Measurements from ENCODE around the gene NOTCH4. TPM values are rescaled to one million over a fixed set of nuclear protein-coding genes. Genes with fewer than 3 reads are reported as not detected.
A peak's percentile ranks its signal among the peaks of the same experiment; 100 is the strongest.

NOTCH4 gene
- total RNA-seq, 1 donor from 2014 or later, result 19.4 TPM

DNA sequence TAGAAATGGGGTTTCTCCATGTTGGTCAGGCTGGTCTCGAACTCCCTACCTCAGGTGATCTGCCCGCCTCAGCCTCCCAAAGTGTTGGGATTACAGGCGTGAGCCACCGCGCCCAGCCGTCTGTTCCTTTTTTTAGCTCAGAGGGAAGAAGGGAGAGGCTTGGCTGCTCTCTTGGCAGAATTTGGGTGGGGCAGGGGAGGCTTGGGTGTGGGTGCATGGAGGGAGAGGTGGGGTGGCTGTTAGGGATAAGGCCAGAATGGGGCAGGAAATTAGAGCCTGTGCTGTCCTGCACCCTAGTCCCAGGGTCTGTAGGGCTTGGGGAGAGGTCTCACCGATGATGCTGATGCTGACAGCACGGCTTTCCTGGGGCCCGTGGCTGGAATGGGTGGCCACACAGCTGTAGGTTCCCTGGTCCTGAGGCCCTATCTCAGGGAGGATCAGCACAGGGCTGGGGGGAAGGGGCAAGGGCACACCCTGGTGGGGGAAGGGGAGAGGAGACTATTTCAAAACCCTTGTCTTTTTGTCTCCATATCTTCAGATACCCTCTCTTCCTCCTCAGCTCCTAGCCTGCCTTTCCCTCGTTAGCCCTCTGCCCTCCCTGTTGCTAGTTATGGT, 41.8 kb downstream of the NOTCH4 start:
- DNase-seq (ENCODE audit: low spot score), result no peak

DNA sequence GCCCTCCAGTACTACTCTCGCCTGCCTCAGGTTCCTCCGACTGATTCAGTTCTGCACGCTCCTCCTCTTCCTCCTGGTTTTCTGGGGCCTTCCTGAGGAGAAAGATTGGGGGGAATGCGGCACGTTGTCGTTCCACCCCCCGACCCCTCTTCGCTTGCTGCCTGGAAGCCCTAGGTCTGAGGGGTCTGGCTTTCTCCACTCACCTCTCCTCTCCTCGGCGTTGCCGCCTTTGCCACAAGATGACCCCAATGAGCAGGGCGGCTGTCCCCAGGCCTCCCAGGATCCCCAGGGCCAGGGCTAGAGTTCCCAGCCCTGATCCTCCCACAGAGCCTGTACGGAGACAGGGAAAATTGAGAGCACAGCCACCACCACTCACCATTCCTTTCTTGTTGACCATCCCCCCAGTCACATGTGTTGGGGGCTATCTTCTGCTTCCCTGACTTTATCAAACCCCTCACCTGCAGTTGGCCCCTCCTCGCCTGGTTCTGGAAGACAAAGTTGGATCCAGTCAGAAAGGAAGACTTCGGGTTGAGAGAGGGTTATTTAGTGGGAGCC, 42.6 kb downstream of the NOTCH4 start:
- no peak for DNase-seq (ENCODE audit: low spot score)

DNA sequence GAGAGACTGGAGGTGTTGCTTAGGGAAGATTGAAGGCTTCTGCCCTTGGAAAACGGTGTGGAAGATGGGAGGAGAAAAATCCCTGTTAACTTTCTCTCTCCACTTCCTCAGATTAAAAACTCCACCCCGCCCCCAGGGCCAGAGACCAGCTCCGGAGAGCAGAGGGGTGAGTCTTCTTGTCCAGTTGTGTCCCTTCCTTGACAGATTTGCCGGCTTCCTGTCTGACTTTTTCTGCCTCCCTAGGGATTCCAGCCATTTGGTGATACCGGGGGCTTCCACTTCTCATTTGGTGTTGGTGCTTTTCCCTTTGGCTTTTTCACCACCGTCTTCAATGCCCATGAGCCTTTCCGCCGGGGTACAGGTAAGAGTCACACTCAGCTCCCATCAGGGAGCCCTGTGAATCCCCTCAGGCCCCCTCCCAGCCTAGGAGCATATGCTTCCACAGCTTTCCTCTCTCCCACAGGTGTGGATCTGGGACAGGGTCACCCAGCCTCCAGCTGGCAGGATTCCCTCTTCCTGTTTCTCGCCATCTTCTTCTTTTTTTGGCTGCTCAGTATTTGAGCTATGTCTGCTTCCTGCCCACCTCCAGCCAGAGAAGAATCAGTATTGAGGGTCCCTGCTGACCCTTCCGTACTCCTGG, 44.0 kb downstream of the NOTCH4 start:
- no peak for DNase-seq (ENCODE audit: low spot score)

DNA sequence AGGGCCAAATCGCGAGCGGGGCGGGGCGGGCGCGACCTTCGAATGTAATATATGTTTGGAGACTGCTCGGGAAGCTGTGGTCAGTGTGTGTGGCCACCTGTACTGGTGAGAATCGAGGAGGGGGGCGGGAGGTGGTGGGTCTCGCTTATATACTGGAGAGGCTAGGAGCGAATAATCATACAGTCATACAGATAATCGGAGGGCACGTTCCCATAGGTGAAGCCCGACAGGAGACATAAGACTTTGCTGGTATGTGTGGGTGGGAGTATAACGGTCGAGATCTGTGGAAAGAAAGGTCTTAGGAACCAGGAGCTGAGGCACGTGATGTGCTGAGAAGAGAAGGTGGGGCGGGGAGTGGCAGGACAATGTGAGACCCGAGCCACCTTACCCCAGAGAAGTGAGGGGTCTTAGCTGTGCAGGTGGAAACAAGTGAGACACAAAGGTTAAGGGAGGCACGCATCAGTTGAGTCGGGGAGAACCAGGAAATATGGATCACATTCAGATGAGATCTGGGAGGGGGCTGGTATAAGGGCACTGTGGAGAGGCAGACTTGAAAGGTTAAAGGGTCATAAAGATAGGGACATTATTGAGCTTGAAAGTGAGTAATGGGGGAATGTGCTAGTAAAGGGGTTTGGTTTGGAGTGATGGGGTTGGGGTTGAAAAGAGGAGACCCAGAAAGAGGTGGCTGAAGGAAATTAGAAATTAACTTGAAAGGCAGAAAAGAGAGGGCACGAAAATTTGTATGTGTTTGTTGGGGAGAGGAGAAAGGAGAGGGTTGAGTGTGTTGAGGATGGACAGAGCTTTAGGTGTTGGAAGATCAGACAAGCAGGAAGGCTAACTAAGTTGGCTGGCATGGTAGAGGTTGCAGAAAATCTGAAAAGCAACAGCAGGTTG, 45.1 kb downstream of the NOTCH4 start:
- DNase-seq (ENCODE audit: low spot score), result no peak

DNA sequence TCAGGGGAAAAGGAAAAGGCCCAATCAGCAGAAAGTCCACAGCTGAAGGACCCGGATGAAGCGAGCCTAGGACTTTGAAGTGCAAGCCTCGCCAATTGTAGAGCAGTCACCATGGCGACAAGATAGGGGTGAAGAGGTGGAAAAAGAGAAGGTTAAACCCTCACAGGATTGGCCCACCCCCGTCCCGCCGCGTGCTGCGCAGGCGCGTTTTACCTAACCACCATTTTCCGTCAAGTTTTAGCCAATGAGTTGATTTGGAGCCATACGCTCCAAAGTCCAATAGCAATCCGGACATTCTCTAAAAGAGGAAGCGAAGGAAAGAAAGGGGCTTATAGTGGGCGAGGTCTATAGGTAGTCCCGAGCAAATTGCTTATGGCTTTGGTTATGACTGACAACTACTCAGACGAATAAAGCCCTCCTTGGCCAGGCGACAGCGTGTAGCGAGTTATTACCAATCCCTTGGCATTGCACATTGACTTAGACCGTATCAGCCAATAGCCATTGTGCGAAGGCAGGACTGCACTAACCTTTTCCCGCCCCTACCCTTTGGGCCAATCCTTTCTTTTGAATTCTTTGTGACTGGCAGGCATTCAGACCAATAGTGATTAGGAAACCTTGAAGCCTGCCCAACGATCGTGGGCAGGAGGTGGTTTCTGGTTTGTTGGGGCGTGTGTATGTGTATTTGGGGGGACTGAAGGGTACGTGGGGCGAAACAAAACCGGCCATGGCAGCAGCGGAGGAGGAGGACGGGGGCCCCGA, 45.9 kb downstream of the NOTCH4 start, which contains the start of gene RNF5:
Gene RNF5, plus strand, starts transcription at position 618 of the 759 bp plus-strand sequence. Its CDS starts 107 bp downstream, at position 725.
- peak; percentile 98 for DNase-seq (ENCODE audit: low spot score)

DNA sequence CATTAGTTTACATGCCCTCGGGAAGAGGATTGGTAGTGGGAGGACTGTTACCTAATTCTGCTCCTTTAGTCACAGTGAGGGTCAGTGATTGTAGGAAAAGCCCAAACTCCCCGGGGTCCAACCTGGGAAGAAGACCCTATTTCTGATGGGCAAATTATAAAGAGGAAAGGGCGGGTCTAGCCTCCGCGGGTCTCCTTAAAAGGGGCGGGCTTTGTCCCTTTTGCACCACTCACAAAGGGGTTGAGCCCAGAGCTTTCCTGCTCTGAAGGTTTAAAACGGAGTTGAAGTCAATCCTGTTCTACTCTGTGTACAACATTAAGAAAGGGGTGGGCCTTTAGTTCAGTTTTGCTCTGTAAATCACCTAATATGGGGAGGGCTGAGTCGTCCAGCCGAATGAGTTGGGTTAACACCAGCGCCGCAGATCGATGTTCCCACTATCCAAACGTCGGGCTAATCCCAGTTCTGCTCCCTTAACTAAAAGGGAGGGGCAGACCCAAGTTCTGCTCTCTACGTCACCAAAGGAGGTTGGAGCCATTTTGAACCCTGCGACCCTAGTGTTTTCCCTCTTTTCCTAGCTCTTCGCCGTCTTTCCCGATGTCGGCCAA, 46.6 kb downstream of the NOTCH4 start:
- no peak for DNase-seq (ENCODE audit: low spot score)

DNA sequence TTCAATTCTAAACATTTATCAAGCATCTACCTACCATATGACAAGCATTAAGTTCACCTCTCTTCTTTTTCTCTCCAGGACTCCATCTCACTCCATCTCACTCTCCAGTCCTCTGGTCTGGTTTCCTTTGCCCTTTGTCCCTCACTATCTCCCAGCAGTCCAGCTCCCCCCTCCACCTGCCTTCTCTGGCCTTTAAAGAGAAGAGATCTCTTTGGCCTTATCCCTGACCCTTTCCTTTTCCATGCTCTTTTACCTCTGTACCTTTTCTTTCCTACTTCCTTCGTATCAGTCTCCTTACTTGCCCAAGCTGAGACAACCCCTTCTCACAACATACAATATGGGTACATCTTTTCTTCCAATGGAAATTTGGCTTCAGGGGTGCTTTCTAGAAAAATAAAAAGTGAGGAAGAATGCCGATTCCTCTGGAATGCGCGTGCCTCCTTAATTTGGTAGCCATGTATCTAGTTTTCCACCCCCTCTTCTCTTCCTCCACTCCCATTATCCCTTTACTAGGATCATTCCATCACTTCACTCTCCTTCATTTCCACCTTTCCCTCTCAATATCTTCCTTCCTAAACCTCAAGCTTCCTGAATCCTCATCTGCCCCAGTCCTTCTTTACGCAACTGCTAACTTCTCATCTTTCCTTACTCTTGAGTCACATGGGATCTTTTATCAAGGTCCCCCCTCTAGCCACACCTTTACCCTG, 47.2 kb downstream of the NOTCH4 start:
- DNase-seq (ENCODE audit: low spot score), result no peak

DNA sequence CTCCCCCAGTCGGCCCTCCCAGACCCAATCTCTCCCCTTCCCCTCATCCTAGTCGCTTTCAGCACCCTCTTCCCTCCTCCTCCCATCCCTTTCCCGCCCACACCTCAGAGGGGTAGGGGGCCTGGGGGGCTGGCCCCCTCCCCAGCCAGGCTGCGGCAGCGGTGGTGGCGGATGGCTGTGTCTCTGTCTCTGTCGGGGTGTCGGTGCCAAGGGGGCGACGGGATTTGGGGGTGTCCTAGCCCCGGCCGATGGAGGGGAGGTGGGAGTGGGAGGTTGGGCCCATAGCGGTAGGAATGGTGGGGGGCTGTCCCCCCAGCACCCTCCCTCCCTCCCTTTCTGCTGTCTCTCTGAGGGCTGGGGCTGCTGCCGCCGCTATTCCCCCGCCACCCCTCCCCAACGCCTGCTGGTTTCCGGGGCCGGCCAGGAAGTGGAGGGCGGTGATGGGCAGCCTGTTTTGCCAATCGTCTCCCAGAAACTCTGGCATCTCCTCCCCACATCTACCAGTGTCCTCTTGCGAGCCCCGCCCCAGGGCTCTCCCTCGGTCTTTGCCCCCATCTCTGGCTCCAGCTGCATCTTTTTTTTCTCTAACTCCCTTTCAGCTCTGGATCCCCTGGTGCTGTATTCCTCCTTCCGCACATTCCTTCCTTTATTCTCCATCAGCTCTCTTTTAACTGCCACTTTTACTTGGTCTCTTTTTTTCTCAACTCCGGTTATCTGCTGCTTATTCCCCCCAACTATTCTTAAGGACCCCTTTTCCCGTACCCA, 48.0 kb downstream of the NOTCH4 start, which contains the start of gene AGPAT1:
Gene AGPAT1, minus strand, starts transcription at position 374 of the 765 bp plus-strand sequence. CDS start 4,588 bp downstream, outside the sequence.
- peak; percentile 98 for DNase-seq (ENCODE audit: low spot score)

DNA sequence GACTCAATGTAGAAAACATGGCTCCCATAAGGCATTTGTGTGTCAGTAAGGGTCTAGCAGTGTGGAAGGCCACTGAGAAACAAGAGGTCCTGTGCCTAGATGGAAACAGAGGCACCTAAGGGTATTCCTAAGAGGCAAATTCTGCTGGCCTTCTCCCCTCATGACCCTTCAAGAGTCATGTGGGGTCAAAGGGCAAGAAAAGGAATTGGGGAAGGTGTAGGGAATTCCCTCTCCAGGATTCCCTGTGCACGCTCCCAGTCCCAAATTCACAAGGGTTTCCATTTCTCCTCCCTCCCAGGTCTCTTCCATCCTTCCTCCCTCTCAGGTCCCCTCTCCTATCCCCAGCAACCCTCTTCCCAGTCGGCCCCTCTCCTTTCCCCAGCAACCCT, 48.6 kb downstream of the NOTCH4 start:
- DNase-seq (ENCODE audit: low spot score), result no peak

DNA sequence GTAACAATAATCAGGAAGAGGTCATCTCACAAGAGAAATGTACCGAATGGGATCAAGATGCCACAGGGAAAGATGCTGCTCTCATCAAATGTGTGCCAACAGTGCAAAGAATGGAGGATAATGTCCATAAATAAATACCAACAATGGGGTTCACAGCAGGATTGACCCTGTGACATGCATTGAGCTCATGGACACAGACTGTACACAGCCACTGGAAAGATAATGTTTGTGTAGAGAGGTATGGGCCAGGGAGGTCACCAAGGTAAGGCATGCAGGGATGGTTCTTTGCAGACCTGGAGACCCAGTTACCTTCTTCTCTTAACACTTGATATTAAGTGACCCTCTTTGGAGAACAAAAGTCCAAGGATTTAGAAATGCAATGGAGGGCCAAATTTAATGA, 49.5 kb downstream of the NOTCH4 start:
- no peak for DNase-seq (ENCODE audit: low spot score)

DNA sequence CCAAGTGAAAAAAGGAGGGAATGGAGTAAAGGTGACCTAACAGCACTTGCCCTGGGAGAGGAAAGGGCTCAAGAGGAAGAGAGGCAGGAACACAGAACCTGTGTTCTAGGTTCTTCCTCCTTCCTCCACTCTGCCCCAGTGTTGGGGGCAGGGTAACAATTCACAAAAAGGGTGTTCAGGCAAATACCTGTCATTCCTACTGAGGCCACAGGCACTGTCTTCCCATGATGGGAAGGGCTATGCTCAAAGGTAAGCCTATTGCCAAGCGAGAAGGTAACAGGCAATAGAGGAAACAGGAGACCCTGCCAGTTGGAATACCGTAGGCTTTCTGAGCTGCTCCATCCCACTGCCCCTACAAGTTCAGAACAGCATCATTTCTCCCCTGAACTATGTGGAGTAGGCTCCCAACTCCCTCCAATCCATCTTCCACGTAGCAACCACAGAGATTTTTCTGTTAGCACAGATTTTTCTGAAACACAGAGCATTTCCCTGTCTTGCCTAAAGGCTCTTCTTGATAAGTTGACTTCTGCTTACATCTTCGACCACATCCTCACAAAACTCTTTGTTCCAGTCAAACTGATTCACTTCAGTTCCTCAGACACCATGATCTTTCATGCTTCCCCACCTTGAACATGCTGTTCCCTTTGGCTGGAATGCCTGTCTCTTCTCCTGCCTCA, 50.7 kb downstream of the NOTCH4 start:
- no peak for DNase-seq (ENCODE audit: low spot score)

DNA sequence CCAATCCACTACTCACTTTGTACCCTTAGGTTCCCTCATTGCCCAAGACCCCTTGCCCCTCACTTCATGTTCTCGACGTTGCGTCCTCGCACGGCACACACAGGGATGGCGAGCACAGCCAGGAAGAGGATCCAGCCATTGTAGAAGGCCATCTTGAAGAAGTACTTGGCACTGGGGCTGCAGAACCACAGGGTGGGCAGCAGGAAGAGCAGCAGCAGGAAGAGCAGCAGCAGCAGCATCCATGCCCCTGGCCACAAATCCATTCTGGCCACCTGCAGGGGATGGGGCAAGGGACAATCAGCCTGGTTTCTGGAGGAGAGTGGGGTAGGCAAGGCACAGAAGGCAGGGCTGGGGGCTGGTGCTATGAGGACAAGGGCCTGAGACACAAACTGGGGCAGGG, 52.6 kb downstream of the NOTCH4 start:
- DNase-seq (ENCODE audit: low spot score), result no peak

DNA sequence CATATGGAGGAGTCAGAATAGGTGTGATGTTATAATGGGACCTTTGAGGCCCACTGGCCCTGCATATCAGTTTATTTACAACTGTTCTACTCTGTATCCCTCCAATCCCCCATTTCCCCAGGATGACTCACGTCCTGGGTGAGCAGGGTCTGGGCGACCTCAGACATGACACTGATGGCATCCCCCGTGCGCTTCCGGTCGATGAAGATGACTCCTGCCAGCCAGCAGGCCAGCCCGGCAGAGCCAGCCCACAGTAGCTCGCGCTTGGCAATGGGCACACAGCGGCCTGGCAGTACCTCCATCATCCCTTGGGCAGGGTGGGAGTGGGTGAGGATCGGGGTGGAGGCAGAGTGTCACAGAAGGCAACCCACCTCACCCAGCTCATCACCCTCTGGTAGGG, 53.6 kb downstream of the NOTCH4 start:
- DNase-seq (ENCODE audit: low spot score), result no peak

DNA sequence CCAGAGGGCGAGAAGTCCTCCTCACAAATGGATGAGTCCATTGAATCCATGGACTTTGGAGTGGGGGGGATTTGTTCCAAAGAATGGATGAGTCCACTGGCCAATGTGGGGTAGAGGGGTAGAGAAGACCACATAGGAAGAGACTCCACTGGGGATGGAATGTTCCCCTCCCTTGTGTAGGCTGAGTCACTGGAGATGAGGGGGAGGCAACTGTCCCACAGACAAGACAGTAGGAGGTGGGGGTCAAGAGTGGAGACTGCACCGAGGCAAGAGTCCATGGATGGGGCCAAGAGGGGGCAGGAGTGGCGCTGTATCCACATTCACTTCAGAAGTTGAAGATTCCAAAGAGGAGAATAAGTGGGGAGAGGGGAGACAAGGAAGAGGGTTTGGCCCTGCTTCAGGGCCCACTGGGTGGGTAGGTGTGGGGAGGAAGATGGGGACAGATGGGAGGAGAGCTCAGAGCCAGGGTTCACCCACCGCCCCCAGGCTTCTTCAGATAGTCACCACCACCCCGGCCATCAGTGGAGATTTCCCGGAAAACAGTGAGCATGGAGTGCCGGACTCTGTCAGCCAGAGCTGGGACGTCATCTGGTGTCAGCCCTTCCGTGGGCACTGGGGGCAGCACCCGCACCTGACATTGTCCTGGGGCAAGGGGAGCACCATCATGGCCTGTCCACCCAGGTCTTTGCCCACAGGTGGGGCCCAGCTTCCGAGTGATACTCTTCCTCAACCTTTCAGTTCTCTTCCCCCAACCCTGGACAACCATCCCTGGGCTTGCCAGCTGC, 54.9 kb downstream of the NOTCH4 start:
- no peak for DNase-seq (ENCODE audit: low spot score)

DNA sequence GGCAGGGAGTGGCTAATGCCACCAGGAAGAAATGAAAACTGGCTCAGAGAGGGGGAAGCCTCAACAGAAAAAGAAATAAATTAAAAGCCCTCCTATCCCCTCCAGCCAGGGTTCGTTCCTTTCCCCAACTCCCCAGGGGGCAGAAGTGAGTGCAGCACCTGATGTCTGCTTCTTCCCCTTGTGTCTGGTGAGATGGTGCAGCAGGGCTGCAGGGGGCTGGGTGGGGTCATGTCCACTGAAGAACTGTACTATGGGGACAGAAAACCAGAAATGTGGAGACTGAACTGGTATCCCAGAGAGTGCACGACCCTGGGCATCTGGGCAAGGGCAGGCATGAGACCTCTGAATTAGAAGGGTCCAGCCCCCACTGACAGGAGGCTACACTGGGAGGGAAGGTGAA, 55.5 kb downstream of the NOTCH4 start:
- no peak for DNase-seq (ENCODE audit: low spot score)

DNA sequence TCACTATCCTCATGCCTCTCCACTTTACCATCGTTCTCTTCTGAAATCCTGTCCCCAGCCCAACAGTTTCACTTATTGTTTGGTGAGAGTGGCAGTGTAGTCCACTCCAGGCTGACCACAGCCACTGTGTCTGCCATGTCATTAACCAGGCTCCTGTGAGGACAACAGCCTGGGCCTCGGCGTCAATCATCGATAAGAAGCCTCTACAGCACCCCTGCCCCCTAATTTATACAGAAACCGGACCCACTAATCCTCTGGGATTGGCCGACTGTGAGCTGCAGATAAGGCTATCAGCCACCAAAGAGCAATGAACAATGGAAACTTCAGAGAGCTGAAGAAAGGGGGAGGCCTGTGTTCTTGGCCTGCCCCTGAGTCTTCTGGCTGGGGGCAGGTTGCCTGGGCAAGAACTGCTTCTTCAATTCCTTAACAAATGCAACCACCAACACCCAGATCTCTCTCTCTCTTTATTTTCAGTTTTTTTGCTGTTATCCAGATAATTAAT, 56.1 kb downstream of the NOTCH4 start:
- DNase-seq (ENCODE audit: low spot score), result no peak

DNA sequence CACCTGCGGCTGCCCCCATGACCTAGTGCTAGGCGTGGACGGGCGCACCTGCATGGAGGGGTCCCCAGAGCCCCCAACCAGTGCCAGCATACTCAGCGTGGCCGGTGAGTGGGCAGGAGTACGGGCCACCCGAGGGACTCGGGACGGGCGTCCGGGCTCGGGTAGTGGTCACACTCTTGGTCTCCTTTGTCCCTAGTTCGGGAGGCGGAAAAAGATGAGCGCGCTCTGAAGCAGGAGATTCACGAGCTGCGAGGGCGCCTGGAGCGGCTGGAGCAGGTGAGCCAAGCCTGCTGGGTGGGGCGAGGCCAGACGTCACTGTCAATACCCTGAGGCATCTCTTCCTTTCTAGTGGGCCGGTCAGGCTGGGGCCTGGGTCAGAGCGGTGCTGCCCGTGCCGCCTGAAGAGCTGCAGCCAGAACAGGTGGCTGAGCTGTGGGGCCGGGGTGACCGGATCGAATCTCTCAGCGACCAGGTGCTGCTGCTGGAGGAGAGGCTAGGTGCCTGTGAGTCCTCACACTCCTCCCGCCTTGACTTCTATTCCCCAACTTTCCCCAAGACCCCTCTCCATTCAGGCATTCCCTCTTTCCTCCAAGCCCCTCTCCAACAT, 56.6 kb downstream of the NOTCH4 start:
- no peak for DNase-seq (ENCODE audit: low spot score)
